Left ventricle myocardium inferior (tissue), 1 donor: ENCODE data around the gene SPATA31C2. TPM values are rescaled to one million over a fixed set of nuclear protein-coding genes. Genes with fewer than 3 reads are reported as not detected.
"Not testable (repeated sequence)": the region's sequence is repeated elsewhere in the genome, so short reads cannot be mapped to it uniquely, and the experiment has no call there.

Source experiments
- DNase-seq: peaks from one replicate; pipeline ENCODE4 v3.0.0-alpha.2; 2020
- H3K27ac ChIP-seq: fragments of 200-600 bp; replicated peaks from 2 replicates; pipeline ENCODE4 v1.8.0; 2021
- H3K27me3 ChIP-seq: fragments of 200-600 bp; 2 replicates; pipeline ENCODE4 v1.8.0; 2021; ENCODE audit warnings: low read depth
- H3K36me3 ChIP-seq: fragments of 200-600 bp; 2 replicates; pipeline ENCODE4 v1.8.0; 2021
- H3K4me1 ChIP-seq: fragments of 200-600 bp; 2 replicates; pipeline ENCODE4 v1.8.0; 2021
- H3K4me3 ChIP-seq: fragments of 200-600 bp; 2 replicates; pipeline ENCODE4 v1.8.0; 2021; ENCODE audit warnings: mild to moderate bottlenecking, moderate library complexity
- H3K9me3 ChIP-seq: fragments of 200-600 bp; replicated peaks from 2 replicates; pipeline ENCODE4 v1.8.0; 2021
- intact Hi-C: fragments of 100-400 bp; cut with micrococcal nuclease; formaldehyde crosslinking; loops from one replicate; pipeline ENCODE4 v1.11.0; 2022
- total RNA-seq: library from RNA; stranded (reverse); fragmentation: NEBNext Ultra II Directional; extraction: Animal tissue kit (Norgen Biotek cat#: 25700); gene quantifications from one replicate; pipeline ENCODE4 v1.2.1, GENCODE V29; 2021
- TF ChIP-seq, protein P1 (sequence below): fragments of 200-600 bp; IDR thresholded peaks from 2 replicates; pipeline ENCODE4 v1.8.0; 2021; ENCODE audit warnings: antibody characterized with exemption, mild to moderate bottlenecking, borderline replicate concordance
- donor health status: DM: no; HTN: yes; CAD: no; lungs with severe emphysema.

The SPATA31C2 gene
- total RNA-seq, 1 donor from 2014 or later = not detected

DNA sequence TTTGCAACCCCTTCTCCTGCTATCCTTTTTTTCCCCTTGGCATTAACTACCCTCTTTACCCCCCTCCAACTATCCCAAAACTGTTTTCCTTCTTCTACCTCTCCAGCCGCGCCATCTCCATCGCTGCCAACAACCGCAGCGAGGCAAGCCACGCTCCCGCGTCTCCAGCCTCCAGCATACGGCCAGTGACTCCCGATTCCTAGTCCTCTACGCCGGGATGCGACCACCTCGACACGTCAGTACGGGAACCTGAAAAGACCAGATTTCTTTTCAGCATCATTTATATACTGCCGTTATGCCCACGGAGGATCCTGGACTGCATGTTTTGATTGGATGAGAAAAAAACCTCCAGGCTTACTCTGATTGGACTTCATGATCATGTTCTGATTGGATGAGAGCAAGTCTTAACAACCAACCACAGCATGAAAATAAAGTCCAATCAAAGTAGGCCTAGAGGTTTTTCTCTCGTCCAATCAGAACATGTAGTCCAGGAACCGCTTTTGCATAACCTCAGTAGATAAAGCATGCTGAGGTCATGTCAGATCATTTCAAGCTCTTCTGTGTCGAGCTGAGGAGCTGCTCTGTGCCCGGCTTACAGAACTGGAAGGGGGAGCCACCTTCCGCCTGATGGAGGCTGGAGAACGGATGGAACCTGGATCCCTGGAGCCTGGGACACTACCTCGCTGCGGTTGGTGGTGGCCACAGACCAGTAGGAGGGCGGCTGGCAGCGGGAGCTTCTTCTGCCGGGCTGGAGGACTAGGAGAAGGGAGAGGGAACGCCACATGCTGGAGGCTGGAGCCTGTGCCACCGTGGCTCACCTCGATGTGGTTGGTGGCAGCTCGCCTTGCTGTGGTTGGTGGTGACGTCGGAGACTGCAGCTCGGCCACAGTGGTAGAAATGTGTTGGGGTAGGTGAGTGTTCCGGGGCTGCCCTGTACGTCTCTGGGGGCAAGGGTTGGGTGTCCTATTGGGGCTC is 24.8 kb downstream of the SPATA31C2 start:
- H3K36me3 ChIP-seq, DNase-seq, H3K27ac ChIP-seq, H3K9me3 ChIP-seq, H3K27me3 ChIP-seq, H3K4me1 ChIP-seq, H3K4me3 ChIP-seq, intact Hi-C loops: not testable (repeated sequence)

DNA sequence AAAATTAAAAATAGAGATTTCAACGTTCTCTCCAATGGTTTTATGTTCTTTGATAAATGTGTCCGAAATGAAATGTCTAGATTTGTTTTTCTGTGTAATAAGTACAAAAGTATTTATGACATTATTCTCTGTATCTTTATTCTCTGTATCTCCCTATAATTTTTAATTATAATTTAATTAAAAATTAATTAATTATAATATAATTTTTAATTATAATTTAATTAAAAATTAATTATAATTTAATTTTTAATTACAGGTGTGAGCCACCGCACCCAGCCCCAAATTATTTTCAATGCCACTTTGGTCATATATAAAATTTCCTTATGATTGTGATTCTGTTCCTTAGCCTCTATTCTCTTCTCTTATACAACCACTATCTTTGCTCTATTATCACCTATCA is 28.2 kb downstream of the SPATA31C2 start:
- DNase-seq = no peak
- Histone ChIP-seq H3K27me3 (peaks cover 26% of the 10 kb centered on the region), H3K9me3 (no peaks in the 10 kb centered on the region), H3K4me1 (no peaks in the 10 kb centered on the region), H3K4me3 (no peak overlapping the region), H3K36me3 (no peaks in the 10 kb centered on the region), H3K27ac (no peak overlapping the region)
- TF ChIP-seq, protein P1, sequence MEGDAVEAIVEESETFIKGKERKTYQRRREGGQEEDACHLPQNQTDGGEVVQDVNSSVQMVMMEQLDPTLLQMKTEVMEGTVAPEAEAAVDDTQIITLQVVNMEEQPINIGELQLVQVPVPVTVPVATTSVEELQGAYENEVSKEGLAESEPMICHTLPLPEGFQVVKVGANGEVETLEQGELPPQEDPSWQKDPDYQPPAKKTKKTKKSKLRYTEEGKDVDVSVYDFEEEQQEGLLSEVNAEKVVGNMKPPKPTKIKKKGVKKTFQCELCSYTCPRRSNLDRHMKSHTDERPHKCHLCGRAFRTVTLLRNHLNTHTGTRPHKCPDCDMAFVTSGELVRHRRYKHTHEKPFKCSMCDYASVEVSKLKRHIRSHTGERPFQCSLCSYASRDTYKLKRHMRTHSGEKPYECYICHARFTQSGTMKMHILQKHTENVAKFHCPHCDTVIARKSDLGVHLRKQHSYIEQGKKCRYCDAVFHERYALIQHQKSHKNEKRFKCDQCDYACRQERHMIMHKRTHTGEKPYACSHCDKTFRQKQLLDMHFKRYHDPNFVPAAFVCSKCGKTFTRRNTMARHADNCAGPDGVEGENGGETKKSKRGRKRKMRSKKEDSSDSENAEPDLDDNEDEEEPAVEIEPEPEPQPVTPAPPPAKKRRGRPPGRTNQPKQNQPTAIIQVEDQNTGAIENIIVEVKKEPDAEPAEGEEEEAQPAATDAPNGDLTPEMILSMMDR = no peak
- intact Hi-C loops = no loop called here

DNA sequence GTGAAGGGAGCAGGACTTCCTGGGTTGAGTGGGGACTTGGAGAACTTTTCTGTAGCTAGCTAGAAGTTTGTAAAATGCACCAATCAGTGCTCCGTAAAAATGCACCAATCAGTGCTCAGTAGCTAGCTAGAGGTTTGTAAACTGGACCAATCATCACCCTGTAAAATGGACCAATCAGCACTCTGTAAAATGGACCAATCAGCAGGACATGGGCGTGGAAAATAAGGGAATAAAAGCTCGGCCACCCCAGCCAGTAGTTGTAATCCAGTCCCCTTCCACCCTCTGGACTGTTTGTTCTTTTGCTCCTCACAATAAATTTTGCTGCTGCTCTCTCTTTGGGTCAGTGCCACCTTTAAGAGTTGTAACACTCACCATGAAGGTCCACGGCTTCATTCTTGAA is 29.5 kb downstream of the SPATA31C2 start:
- no peaks in the 10 kb centered on the region for H3K36me3 ChIP-seq
- intact Hi-C loops = no loop called here
- peaks cover 34% of the 10 kb centered on the region for H3K27me3 ChIP-seq
- H3K4me3 ChIP-seq = no peak overlapping the region
- no peaks in the 10 kb centered on the region for H3K4me1 ChIP-seq
- H3K27ac ChIP-seq = no peak overlapping the region
- DNase-seq = no peak
- TF ChIP-seq, protein P1 = no peak
- no peaks in the 10 kb centered on the region for H3K9me3 ChIP-seq

DNA sequence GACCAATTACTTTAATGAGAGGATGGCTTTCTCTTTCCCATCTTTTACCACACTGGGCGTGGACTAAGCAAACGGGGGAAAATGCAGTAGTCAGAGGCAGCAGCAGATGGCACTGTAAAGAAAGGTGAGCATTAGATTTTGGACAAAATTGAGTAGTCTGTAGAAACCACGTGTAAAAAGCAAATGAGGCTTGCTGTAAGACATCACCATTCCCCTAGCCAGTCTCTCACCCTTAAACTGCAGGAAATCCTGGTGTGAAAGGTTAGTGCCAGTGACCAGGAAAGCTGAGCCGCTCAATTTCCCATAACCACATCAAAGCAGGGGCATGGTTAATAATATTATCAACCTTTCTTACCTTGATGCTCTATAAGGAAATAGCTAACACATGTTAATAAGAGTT is 31.8 kb downstream of the SPATA31C2 start:
- no peak overlapping the region for H3K4me3 ChIP-seq
- no peaks in the 10 kb centered on the region for H3K9me3 ChIP-seq
- H3K27ac ChIP-seq = no peak overlapping the region
- H3K27me3 ChIP-seq = peaks cover 35% of the 10 kb centered on the region
- TF ChIP-seq, protein P1 = peak; percentile 60
- H3K36me3 ChIP-seq = no peaks in the 10 kb centered on the region
- DNase-seq = no peak
- intact Hi-C loops = no loop called here
- H3K4me1 ChIP-seq = no peaks in the 10 kb centered on the region

DNA sequence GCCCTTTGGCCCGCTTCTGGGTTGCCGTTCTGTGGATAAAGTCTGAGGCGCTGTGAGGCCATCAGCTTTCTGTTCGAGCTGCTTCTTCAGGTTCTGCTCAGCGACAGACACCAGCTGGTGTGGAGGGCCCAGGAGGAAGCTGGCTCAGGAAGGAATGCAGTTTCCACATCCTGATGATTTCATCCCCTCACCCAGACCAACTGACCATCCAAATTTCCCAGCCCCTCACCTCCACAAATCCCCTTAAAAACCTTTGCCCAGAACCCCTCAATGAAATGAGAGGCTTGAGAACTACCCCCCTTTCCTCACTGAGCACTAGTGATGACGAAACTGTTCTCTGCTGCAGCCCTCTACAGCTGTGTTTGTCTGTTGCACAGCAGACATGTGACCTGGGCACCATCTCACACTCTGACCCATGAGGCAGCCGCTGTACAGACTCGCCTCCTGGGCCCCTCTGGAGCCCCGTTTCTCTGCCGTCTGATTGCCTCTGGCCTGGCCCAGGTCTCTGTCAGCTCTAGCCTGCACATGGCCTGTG is 45.4 kb downstream of the SPATA31C2 start:
- H3K27me3 ChIP-seq = no peaks in the 10 kb centered on the region
- TF ChIP-seq, protein P1 = no peak
- H3K4me3 ChIP-seq = no peak overlapping the region
- peak; percentile 43 for DNase-seq
- H3K4me1 ChIP-seq = peaks cover 15% of the 10 kb centered on the region
- no peaks in the 10 kb centered on the region for H3K9me3 ChIP-seq
- H3K36me3 ChIP-seq = no peaks in the 10 kb centered on the region
- peak overlapping the region; percentile 66 for H3K27ac ChIP-seq
- intact Hi-C loops = no loop called here

DNA sequence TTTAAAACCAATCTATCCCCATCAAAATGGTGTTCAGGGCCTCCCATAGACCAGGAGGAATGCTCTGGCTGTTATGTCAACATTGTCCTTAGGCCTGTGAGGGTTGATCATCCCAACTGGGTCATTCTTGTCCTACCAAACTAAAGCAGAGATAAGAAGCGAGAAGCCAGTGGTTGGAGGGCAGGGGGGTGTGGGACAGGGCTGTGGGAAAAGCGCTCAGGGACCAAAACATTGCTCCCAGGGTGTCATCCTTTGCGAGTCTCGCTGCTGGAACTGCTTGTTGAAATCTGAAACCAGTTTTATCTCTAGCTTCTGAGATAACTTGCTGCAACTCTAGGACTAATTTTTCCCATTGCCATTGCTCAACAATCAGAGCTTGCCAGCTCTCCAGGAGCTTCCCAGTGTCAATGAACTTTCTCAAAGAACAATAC is 48.1 kb downstream of the SPATA31C2 start:
- Histone ChIP-seq H3K36me3 (no peaks in the 10 kb centered on the region), H3K4me1 (peaks cover 15% of the 10 kb centered on the region), H3K4me3 (no peak overlapping the region), H3K27me3 (peaks cover 3% of the 10 kb centered on the region), H3K9me3 (no peaks in the 10 kb centered on the region), H3K27ac (peak overlapping the region; percentile 41)
- DNase-seq = peak; percentile 48
- intact Hi-C loops = no loop called here
- TF ChIP-seq, protein P1 = no peak
